PC-9 (cell line): Measurements from ENCODE around the gene RNASE7.

Experiments used
- EZH2 ChIP-seq: fragments of 200-600 bp; sonication (generic); IDR thresholded peaks from 2 replicates; pipeline ENCODE4 v1.8.0; 2017; ENCODE audit warnings: antibody characterized with exemption, low read depth
- TF ChIP-seq, protein P1 (sequence below): fragments of 200-600 bp; sonication (generic); conservative IDR thresholded peaks from 2 replicates; pipeline ENCODE4 v1.6.1; 2017; ENCODE audit warnings: mixed run types, antibody characterized with exemption, mild to moderate bottlenecking, moderate library complexity

DNA sequence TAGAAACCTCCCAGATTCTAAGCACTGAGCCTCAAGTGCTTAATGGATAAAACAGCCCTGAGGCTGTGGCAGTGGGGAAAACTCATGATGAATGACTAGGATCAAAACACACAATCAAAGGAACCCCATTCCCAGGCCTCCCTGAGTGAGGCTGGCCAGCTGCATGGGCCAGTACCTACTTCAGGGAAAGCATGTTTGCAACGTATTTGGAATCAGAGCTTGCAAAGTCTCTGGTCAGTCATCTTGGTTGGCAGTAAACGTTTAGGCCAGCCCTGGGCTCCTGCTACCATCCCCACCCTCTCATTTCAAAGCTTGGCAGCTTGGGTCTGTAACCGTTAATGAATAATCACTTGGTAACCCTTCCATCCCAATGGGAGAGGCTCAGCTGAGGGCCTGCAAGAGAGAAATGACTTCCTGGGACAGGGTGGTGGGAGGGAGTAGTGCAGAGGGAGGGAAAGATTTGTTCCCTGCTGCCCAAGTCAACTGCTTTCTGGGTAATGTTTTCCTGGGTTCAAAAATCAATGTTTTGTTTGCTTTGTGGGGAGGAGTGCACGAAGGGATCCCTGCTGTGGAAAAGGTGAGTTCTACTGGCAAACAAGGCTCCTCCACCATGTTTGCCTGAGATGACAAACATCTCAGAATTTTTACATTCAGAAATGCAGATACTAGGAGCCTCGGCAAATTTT, 13.4 kb downstream of the RNASE7 start:
- no peak for TF ChIP-seq EZH2
- TF ChIP-seq, protein P1, sequence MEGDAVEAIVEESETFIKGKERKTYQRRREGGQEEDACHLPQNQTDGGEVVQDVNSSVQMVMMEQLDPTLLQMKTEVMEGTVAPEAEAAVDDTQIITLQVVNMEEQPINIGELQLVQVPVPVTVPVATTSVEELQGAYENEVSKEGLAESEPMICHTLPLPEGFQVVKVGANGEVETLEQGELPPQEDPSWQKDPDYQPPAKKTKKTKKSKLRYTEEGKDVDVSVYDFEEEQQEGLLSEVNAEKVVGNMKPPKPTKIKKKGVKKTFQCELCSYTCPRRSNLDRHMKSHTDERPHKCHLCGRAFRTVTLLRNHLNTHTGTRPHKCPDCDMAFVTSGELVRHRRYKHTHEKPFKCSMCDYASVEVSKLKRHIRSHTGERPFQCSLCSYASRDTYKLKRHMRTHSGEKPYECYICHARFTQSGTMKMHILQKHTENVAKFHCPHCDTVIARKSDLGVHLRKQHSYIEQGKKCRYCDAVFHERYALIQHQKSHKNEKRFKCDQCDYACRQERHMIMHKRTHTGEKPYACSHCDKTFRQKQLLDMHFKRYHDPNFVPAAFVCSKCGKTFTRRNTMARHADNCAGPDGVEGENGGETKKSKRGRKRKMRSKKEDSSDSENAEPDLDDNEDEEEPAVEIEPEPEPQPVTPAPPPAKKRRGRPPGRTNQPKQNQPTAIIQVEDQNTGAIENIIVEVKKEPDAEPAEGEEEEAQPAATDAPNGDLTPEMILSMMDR: no peak
